A549 (cell line): ENCODE measurements around the gene MRPL53.

ENCODE experiments used
- CTCF ChIP-seq: fragments of >200 bp; sonication (Bioruptor Twin); formaldehyde crosslinking; IDR thresholded peaks from 3 replicates; pipeline ENCODE4 v1.5.1; 2016
- E2F6 ChIP-seq: IDR thresholded peaks from 2 replicates; pipeline ENCODE4 v1.6.1; 2012; ENCODE audit warnings: low read depth, borderline replicate concordance
- EP300 ChIP-seq, 2 experiments: fragments of >200 bp; sonication (Bioruptor Twin); formaldehyde crosslinking; IDR thresholded peaks; 2 replicates in 1 of 2; 3 replicates in 1 of 2; pipeline ENCODE4 v1.6.1; 2016 to 2017
- ESRRA ChIP-seq: fragments of 150-350 bp; IDR thresholded peaks from 2 replicates; pipeline ENCODE4 v1.6.1; 2014; ENCODE audit warnings: mild to moderate bottlenecking, low read length, borderline replicate concordance
- JUNB ChIP-seq: fragments of >200 bp; sonication (Bioruptor Twin); formaldehyde crosslinking; IDR thresholded peaks from 2 replicates; pipeline ENCODE4 v1.6.1; 2016
- PBX3 ChIP-seq: IDR thresholded peaks from 2 replicates; pipeline ENCODE4 v1.6.1; 2012
- POLR2A ChIP-seq: IDR thresholded peaks from 2 replicates; pipeline ENCODE4 v1.6.1; 2012; ENCODE audit warnings: mild to moderate bottlenecking, low read length
- POLR2AphosphoS2 ChIP-seq: conservative IDR thresholded peaks from 2 replicates; pipeline ENCODE4 v1.6.1; 2012; ENCODE audit warnings: low read length, improper control_type of control experiment, inconsistent platforms
- RARB ChIP-seq: fragments of 250-450 bp; sonication (Bioruptor Pico); IDR thresholded peaks from 2 replicates; pipeline ENCODE4 v1.8.0; 2021; ENCODE audit warnings: mild to moderate bottlenecking, moderate library complexity
- REST ChIP-seq: fragments of 200-600 bp; sonication (generic); IDR thresholded peaks from 2 replicates; pipeline ENCODE4 v1.6.1; 2016; ENCODE audit warnings: antibody characterized with exemption, mild to moderate bottlenecking, moderate library complexity
- USF2 ChIP-seq: fragments of 450-650 bp; IDR thresholded peaks from 2 replicates; pipeline ENCODE4 v1.6.1; 2014; ENCODE audit warnings: antibody characterized with exemption
- ZNF302 ChIP-seq: fragments of 250-450 bp; sonication (Bioruptor Pico); IDR thresholded peaks from 2 replicates; pipeline ENCODE4 v1.9.0; 2021; ENCODE audit warnings: inconsistent platforms, mild to moderate bottlenecking, moderate library complexity

GRCh38 chr2:74450570-74451190, 21.8 kb downstream of the MRPL53 start:
- no peak for TF ChIP-seq JUNB
- no peak for TF ChIP-seq POLR2A
- TF ChIP-seq CTCF = no peak
- no peak for TF ChIP-seq POLR2AphosphoS2
- TF ChIP-seq REST = no peak
- TF ChIP-seq ESRRA = no peak
- TF ChIP-seq E2F6 = no peak
- no peak for TF ChIP-seq RARB (CRISPR knock-in tag)
- TF ChIP-seq EP300 (IDR thresholded peaks at IDR 0.05) = no peak
- TF ChIP-seq PBX3 = no peak
- TF ChIP-seq ZNF302 = no peak
- TF ChIP-seq USF2 = no peak
